ENCODE results near the gene MT4.

Gene MT4

GRCh38 chr16:56519459-56520250 is 45.2 kb upstream of the MT4 start, which contains the start of gene BBS2:
TSS of gene BBS2 (minus strand) at chr16:56520024. CDS start at chr16:56519862, 162 bp downstream.
- peak within 1 kb of the TSS; percentile 70 for H3K9ac ChIP-seq
- no peaks in the 10 kb centered on the region for H3K36me3 ChIP-seq (ENCODE audit: control insufficient read depth, insufficient read depth, low read length)
- H3K4me3 ChIP-seq (ENCODE audit: low read depth, low read length): peak within 1 kb of the TSS; percentile 92
- peak within 1 kb of the TSS; percentile 79 for H3K4me2 ChIP-seq (ENCODE audit: low read length)
- TF ChIP-seq CTCF (IDR thresholded peaks at IDR 0.05): no peak
- no peaks in the 10 kb centered on the region for H3K27me3 ChIP-seq (ENCODE audit: control insufficient read depth, insufficient read depth, low read length)
- H3K9me3 ChIP-seq (ENCODE audit: control insufficient read depth, low read length): no peaks in the 10 kb centered on the region
- peaks cover 10% of the 10 kb centered on the region for H3K79me2 ChIP-seq
- H2AFZ ChIP-seq: peak within 1 kb of the TSS; percentile 92
- peak within 1 kb of the TSS; percentile 96 for H3K27ac ChIP-seq
- peaks cover 19% of the 10 kb centered on the region for H3K4me1 ChIP-seq

GRCh38 chr16:56520251-56520577 is 44.7 kb upstream of the MT4 start:
- peak overlapping the region; percentile 96 for H3K27ac ChIP-seq
- no peaks in the 10 kb centered on the region for H3K36me3 ChIP-seq (ENCODE audit: control insufficient read depth, insufficient read depth, low read length)
- H3K9ac ChIP-seq: no peak overlapping the region
- H3K4me1 ChIP-seq: peaks cover 15% of the 10 kb centered on the region
- TF ChIP-seq CTCF (IDR thresholded peaks at IDR 0.05): no peak
- H2AFZ ChIP-seq: peak overlapping the region; percentile 92
- no peaks in the 10 kb centered on the region for H3K9me3 ChIP-seq (ENCODE audit: control insufficient read depth, low read length)
- H3K4me3 ChIP-seq (ENCODE audit: low read depth, low read length): peak overlapping the region; percentile 92
- peak overlapping the region; percentile 79 for H3K4me2 ChIP-seq (ENCODE audit: low read length)
- H3K27me3 ChIP-seq (ENCODE audit: control insufficient read depth, insufficient read depth, low read length): no peaks in the 10 kb centered on the region
- peaks cover 10% of the 10 kb centered on the region for H3K79me2 ChIP-seq

- TF ChIP-seq CTCF (IDR thresholded peaks at IDR 0.05): no peak
- no peaks in the 10 kb centered on the region for H3K27me3 ChIP-seq (ENCODE audit: control insufficient read depth, insufficient read depth, low read length)
- no peak overlapping the region for H2AFZ ChIP-seq
- no peak overlapping the region for H3K9ac ChIP-seq
- no peak overlapping the region for H3K4me3 ChIP-seq (ENCODE audit: low read depth, low read length)
- H3K4me1 ChIP-seq: peaks cover 3% of the 10 kb centered on the region
- no peaks in the 10 kb centered on the region for H3K9me3 ChIP-seq (ENCODE audit: control insufficient read depth, low read length)
- no peak overlapping the region for H3K27ac ChIP-seq
- no peak overlapping the region for H3K4me2 ChIP-seq (ENCODE audit: low read length)
- no peaks in the 10 kb centered on the region for H3K36me3 ChIP-seq (ENCODE audit: control insufficient read depth, insufficient read depth, low read length)
- no peaks in the 10 kb centered on the region for H3K79me2 ChIP-seq
Observed at GRCh38 chr16:56525236-56525635, 39.6 kb upstream of the MT4 start.

GRCh38 chr16:56530872-56531271 is 34.0 kb upstream of the MT4 start:
- Histone ChIP-seq H3K36me3 (ENCODE audit: control insufficient read depth, insufficient read depth, low read length) (no peaks in the 10 kb centered on the region), H3K9ac (no peak overlapping the region), H2AFZ (no peak overlapping the region)

More at GRCh38 chr16:56530872-56531271, 34.0 kb upstream of the MT4 start:
- Histone ChIP-seq H3K4me3 (ENCODE audit: low read depth, low read length) (no peak overlapping the region), H3K27me3 (ENCODE audit: control insufficient read depth, insufficient read depth, low read length) (no peaks in the 10 kb centered on the region), H3K79me2 (no peaks in the 10 kb centered on the region), H3K9me3 (ENCODE audit: control insufficient read depth, low read length) (no peaks in the 10 kb centered on the region), H3K27ac (no peak overlapping the region), H3K4me1 (no peaks in the 10 kb centered on the region), H3K4me2 (ENCODE audit: low read length) (no peak overlapping the region)
- no peak for TF ChIP-seq CTCF (IDR thresholded peaks at IDR 0.05)
